ENCODE results near the gene FAP. TPM values are rescaled to one million over a fixed set of nuclear protein-coding genes. Genes with fewer than 3 reads are reported as not detected.

The FAP gene
- total and polyA plus RNA-seq, 2 experiments from 2014 or later: not detected

GRCh38 chr2:162123806-162124758, 119.2 kb downstream of the FAP start:
- peak; percentile 58 for TF ChIP-seq CTCF (IDR thresholded peaks at IDR 0.05; ENCODE audit: low read depth, low read length)
- peak; percentile 73 to 76 for DNase-seq (ENCODE audit: low read depth in 1 of 2, low spot score in 1 of 2)
- Histone ChIP-seq H3K9me3 (ENCODE audit: low read depth) (no peaks in the 10 kb centered on the region), H3K4me3 (no peak overlapping the region), H3K4me1 (ENCODE audit: low read depth) (no peaks in the 10 kb centered on the region), H3K27me3 (no peaks in the 10 kb centered on the region), H3K27ac (no peak overlapping the region), H3K36me3 (no peaks in the 10 kb centered on the region)

Other genes with a start within 250 kb of the FAP start
- gene DPP4, start 169.2 kb downstream of the FAP start, total RNA-seq: not detected in 2 replicates
- gene DPP4, start 169.2 kb downstream of the FAP start, polyA plus RNA-seq: 0.09 TPM in 1 of 2 replicates, not detected in the other
- not detected in 2 replicates for gene GCG, start 91.2 kb downstream of the FAP start, total RNA-seq
- gene GCG, start 91.2 kb downstream of the FAP start, polyA plus RNA-seq: not detected in 2 replicates
- 0.06 and 0.07 TPM in 2 replicates for gene IFIH1, start 75.2 kb upstream of the FAP start, total RNA-seq
- 0.88 TPM in 1 of 2 replicates, not detected in the other for gene IFIH1, start 75.2 kb upstream of the FAP start, polyA plus RNA-seq
- gene GCA, start 100.7 kb upstream of the FAP start, total RNA-seq: 57.7 and 78.1 TPM in 2 replicates
- gene GCA, start 100.7 kb upstream of the FAP start, polyA plus RNA-seq: 41.9 and 79.8 TPM in 2 replicates

Measured in cardiac muscle cell (in vitro differentiated cells and primary cell).